ENCODE measurements around the gene ALDH3A2.

DNA sequence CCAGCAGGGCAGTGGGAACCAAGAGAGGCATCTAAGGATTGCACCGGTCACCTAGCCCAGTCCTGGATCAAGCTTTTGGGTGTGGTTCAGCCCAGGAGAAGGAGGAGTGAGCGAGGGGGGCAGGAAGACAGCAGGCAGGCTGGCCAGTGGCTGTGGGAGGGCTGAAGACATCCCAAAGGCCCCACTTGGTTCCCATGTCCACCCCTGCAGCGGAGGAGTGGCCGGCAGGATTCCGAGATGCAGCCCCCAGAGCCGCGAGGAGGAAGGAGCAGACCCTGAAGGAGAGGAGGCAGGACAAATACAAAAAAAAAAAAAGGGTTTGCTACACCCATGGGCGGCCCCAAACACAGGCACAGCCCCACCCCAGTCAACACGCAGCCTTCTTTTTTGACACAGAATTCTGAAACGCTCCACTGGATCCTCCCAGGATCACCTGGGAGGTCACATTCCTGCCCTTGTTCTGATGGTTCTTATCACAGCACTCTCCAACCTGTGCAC lies 68.9 kb downstream of the ALDH3A2 start:
- TF ChIP-seq, protein P1, sequence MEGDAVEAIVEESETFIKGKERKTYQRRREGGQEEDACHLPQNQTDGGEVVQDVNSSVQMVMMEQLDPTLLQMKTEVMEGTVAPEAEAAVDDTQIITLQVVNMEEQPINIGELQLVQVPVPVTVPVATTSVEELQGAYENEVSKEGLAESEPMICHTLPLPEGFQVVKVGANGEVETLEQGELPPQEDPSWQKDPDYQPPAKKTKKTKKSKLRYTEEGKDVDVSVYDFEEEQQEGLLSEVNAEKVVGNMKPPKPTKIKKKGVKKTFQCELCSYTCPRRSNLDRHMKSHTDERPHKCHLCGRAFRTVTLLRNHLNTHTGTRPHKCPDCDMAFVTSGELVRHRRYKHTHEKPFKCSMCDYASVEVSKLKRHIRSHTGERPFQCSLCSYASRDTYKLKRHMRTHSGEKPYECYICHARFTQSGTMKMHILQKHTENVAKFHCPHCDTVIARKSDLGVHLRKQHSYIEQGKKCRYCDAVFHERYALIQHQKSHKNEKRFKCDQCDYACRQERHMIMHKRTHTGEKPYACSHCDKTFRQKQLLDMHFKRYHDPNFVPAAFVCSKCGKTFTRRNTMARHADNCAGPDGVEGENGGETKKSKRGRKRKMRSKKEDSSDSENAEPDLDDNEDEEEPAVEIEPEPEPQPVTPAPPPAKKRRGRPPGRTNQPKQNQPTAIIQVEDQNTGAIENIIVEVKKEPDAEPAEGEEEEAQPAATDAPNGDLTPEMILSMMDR (IDR thresholded peaks at IDR 0.05): no peak
- no peak for TF ChIP-seq POLR2A (IDR thresholded peaks at IDR 0.05)
